ENCODE data around the gene DERA.

The DERA gene

GRCh38 chr12:15956010-15956409 lies 44.9 kb downstream of the DERA start:
- Histone ChIP-seq H3K79me2 (ENCODE audit: insufficient read depth, low read length) (no peaks in the 10 kb centered on the region), H3K4me3 (ENCODE audit: low read depth, low read length, poor library complexity, severe bottlenecking) (no peak overlapping the region), H3F3A (ENCODE audit: insufficient read depth, low read length) (no peaks in the 10 kb centered on the region), H3K4me1 (ENCODE audit: insufficient read depth, low read length, severe bottlenecking) (no peaks in the 10 kb centered on the region), H3K9me3 (ENCODE audit: low read length) (no peaks in the 10 kb centered on the region), H3K27me3 (ENCODE audit: insufficient read depth, low read length) (no peaks in the 10 kb centered on the region), H3K4me2 (ENCODE audit: low read length) (no peak overlapping the region), H3K36me3 (ENCODE audit: insufficient read depth, low read length) (peaks cover 5% of the 10 kb centered on the region; the same call in 1 of the 2 replicates), H3K9me2 (ENCODE audit: low read depth, low read length) (no peaks in the 10 kb centered on the region), H4K20me1 (ENCODE audit: insufficient read depth, low read length) (no peaks in the 10 kb centered on the region), H3K9ac (ENCODE audit: low read length) (no peak overlapping the region), H2AFZ (ENCODE audit: low read length) (no peak overlapping the region), H3K27ac (ENCODE audit: low read depth, low read length, poor library complexity, severe bottlenecking) (no peak overlapping the region)
- no peak for TF ChIP-seq CTCF (IDR thresholded peaks at IDR 0.05; ENCODE audit: low read length)
- TF ChIP-seq EZH2 (IDR thresholded peaks at IDR 0.05; ENCODE audit: borderline replicate concordance, low read length): no peak

- H4K20me1 ChIP-seq (ENCODE audit: insufficient read depth, low read length): no peaks in the 10 kb centered on the region
- H3K27ac ChIP-seq (ENCODE audit: low read depth, low read length, poor library complexity, severe bottlenecking): no peak overlapping the region
- H3K9me3 ChIP-seq (ENCODE audit: low read length): no peaks in the 10 kb centered on the region
- H3K36me3 ChIP-seq (ENCODE audit: insufficient read depth, low read length): peaks cover 8% of the 10 kb centered on the region
- no peaks in the 10 kb centered on the region for H3K79me2 ChIP-seq (ENCODE audit: insufficient read depth, low read length)
- no peak overlapping the region for H3K9ac ChIP-seq (ENCODE audit: low read length)
- H3K9me2 ChIP-seq (ENCODE audit: low read depth, low read length): no peaks in the 10 kb centered on the region
- H3K4me3 ChIP-seq (ENCODE audit: low read depth, low read length, poor library complexity, severe bottlenecking): no peak overlapping the region
- no peak overlapping the region for H3K4me2 ChIP-seq (ENCODE audit: low read length)
- no peak overlapping the region for H2AFZ ChIP-seq (ENCODE audit: low read length)
- H3F3A ChIP-seq (ENCODE audit: insufficient read depth, low read length): no peaks in the 10 kb centered on the region
- TF ChIP-seq CTCF (IDR thresholded peaks at IDR 0.05; ENCODE audit: low read length): no peak
- no peak for TF ChIP-seq EZH2 (IDR thresholded peaks at IDR 0.05; ENCODE audit: borderline replicate concordance, low read length)
- no peaks in the 10 kb centered on the region for H3K4me1 ChIP-seq (ENCODE audit: insufficient read depth, low read length, severe bottlenecking)
- no peaks in the 10 kb centered on the region for H3K27me3 ChIP-seq (ENCODE audit: insufficient read depth, low read length)
Observed at GRCh38 chr12:15956413-15957185, 45.5 kb downstream of the DERA start.

- Histone ChIP-seq H3K9me3 (ENCODE audit: low read length) (no peaks in the 10 kb centered on the region), H2AFZ (ENCODE audit: low read length) (no peak overlapping the region), H4K20me1 (ENCODE audit: insufficient read depth, low read length) (no peaks in the 10 kb centered on the region), H3K36me3 (ENCODE audit: insufficient read depth, low read length) (peaks cover 34% of the 10 kb centered on the region), H3K4me1 (ENCODE audit: insufficient read depth, low read length, severe bottlenecking) (no peaks in the 10 kb centered on the region), H3K9ac (ENCODE audit: low read length) (no peak overlapping the region), H3K79me2 (ENCODE audit: insufficient read depth, low read length) (no peaks in the 10 kb centered on the region), H3K9me2 (ENCODE audit: low read depth, low read length) (no peaks in the 10 kb centered on the region), H3F3A (ENCODE audit: insufficient read depth, low read length) (no peaks in the 10 kb centered on the region), H3K27ac (ENCODE audit: low read depth, low read length, poor library complexity, severe bottlenecking) (no peak overlapping the region), H3K4me2 (ENCODE audit: low read length) (no peak overlapping the region), H3K27me3 (ENCODE audit: insufficient read depth, low read length) (no peaks in the 10 kb centered on the region), H3K4me3 (ENCODE audit: low read depth, low read length, poor library complexity, severe bottlenecking) (no peak overlapping the region)
- TF ChIP-seq EZH2 (IDR thresholded peaks at IDR 0.05; ENCODE audit: borderline replicate concordance, low read length) (no peak), CTCF (IDR thresholded peaks at IDR 0.05; ENCODE audit: low read length) (no peak)
Observed at GRCh38 chr12:15962760-15963159, 51.6 kb downstream of the DERA start.

Data from OCI-LY1 (cell line).